Neural cell (in vitro differentiated cells): ENCODE measurements around the gene SAMMSON. TPM values are rescaled to one million over a fixed set of nuclear protein-coding genes. Genes with fewer than 3 reads are reported as not detected.

Experiments
- H2AFZ ChIP-seq: fragments of 200-600, 300-800 bp; sonication (generic), shearing (Covaris generic); 2 replicates; pipeline ENCODE4 v1.6.0; 2014; ENCODE audit warnings: low read depth, mild to moderate bottlenecking, antibody characterized with exemption, low read length, moderate library complexity
- H3F3A ChIP-seq: fragments of 200-600 bp; shearing (Covaris generic); 2 replicates; pipeline ENCODE4 v1.6.1; 2016; ENCODE audit warnings: mild to moderate bottlenecking, moderate library complexity, mixed read lengths, antibody characterized with exemption, low read length; ENCODE audit not compliant: insufficient read depth, poor library complexity, severe bottlenecking
- H3K27ac ChIP-seq: fragments of 200-600, 300-800 bp; sonication (generic), shearing (Covaris generic); 2 replicates; pipeline ENCODE4 v1.5.1; 2014; ENCODE audit warnings: mild to moderate bottlenecking, low read length, moderate library complexity
- H3K27me3 ChIP-seq: fragments of 300-800, 200-600 bp; sonication (generic), shearing (Covaris generic); 2 replicates; pipeline ENCODE4 v1.6.0; 2014; ENCODE audit warnings: mild to moderate bottlenecking, low read depth, low read length, moderate library complexity; ENCODE audit not compliant: insufficient read depth
- H3K36me3 ChIP-seq: fragments of 300-800, 200-600 bp; sonication (generic), shearing (Covaris generic); 2 replicates; pipeline ENCODE4 v1.5.1; 2014; ENCODE audit warnings: mild to moderate bottlenecking, antibody characterized with exemption, low read length, moderate library complexity; ENCODE audit not compliant: insufficient read depth
- H3K4me2 ChIP-seq: fragments of 300-800, 200-600 bp; sonication (generic), shearing (Covaris generic); 2 replicates; pipeline ENCODE4 v1.6.0; 2014; ENCODE audit warnings: mild to moderate bottlenecking, low read length
- H3K4me3 ChIP-seq: fragments of 300-800, 200-600 bp; sonication (generic), shearing (Covaris generic); 2 replicates; pipeline ENCODE4 v1.5.1; 2014; ENCODE audit warnings: mild to moderate bottlenecking, low read length, moderate library complexity
- H3K79me2 ChIP-seq: fragments of 200-600 bp; shearing (Covaris generic); replicated peaks from 2 replicates; pipeline ENCODE4 v1.6.0; 2014; ENCODE audit warnings: mild to moderate bottlenecking, low read length, moderate library complexity; ENCODE audit not compliant: insufficient read depth
- H3K9ac ChIP-seq: fragments of 300-800, 200-600 bp; sonication (generic), shearing (Covaris generic); 2 replicates; pipeline ENCODE4 v1.6.1; 2016; ENCODE audit warnings: mild to moderate bottlenecking, low read length, mixed read lengths
- H3K9me2 ChIP-seq: fragments of 200-600 bp; shearing (Covaris generic); 2 replicates; pipeline ENCODE4 v1.6.1; 2016; ENCODE audit warnings: mild to moderate bottlenecking, low read length, mixed read lengths; ENCODE audit not compliant: insufficient read depth
- H3K9me3 ChIP-seq: fragments of 200-600, 300-800 bp; sonication (generic), shearing (Covaris generic); 2 replicates; pipeline ENCODE4 v1.6.1; 2016; ENCODE audit warnings: mild to moderate bottlenecking, mixed run types, low read length, moderate library complexity, mixed read lengths
- H4K20me1 ChIP-seq: fragments of 200-600 bp; shearing (Covaris generic); 2 replicates; pipeline ENCODE4 v1.6.1; 2016; ENCODE audit warnings: mild to moderate bottlenecking, mixed run types; ENCODE audit not compliant: insufficient read depth
- EP300 ChIP-seq: fragments of 450-650 bp; conservative IDR thresholded peaks from 2 replicates; pipeline ENCODE4 v1.6.1; 2014; ENCODE audit warnings: antibody characterized with exemption, mild to moderate bottlenecking, moderate library complexity; ENCODE audit not compliant: poor library complexity, severe bottlenecking
- EZH2 ChIP-seq: fragments of 200-600, 300-800 bp; shearing (Covaris generic), sonication (generic); IDR thresholded peaks from 2 replicates; pipeline ENCODE4 v1.6.1; 2014; ENCODE audit warnings: antibody characterized with exemption, low read length, borderline replicate concordance, mild to moderate bottlenecking; ENCODE audit not compliant: insufficient read depth, poor library complexity, severe bottlenecking
- MXI1 ChIP-seq: fragments of 450-650 bp; conservative IDR thresholded peaks from 2 replicates; pipeline ENCODE4 v1.6.1; 2014; ENCODE audit warnings: antibody characterized with exemption, mild to moderate bottlenecking; ENCODE audit not compliant: poor library complexity, severe bottlenecking
- POLR2AphosphoS5 ChIP-seq: IDR thresholded peaks from 2 replicates; pipeline ENCODE4 v1.6.1; 2012
- RAD21 ChIP-seq: fragments of 450-650 bp; conservative IDR thresholded peaks from 2 replicates; pipeline ENCODE4 v1.6.1; 2014; ENCODE audit warnings: antibody characterized with exemption, mild to moderate bottlenecking, moderate library complexity
- SMC3 ChIP-seq: fragments of 450-650 bp; conservative IDR thresholded peaks from 2 replicates; pipeline ENCODE4 v1.6.1; 2014; ENCODE audit warnings: antibody characterized with exemption, mild to moderate bottlenecking, moderate library complexity; ENCODE audit not compliant: poor library complexity
- TAF1 ChIP-seq: IDR thresholded peaks from 2 replicates; pipeline ENCODE4 v1.6.1; 2012; ENCODE audit warnings: low read depth
- polyA plus RNA-seq: library from polyadenylated mRNA; depleted of rRNA; stranded (reverse); fragments of >200 nt; gene quantifications from 2 replicates; pipeline ENCODE4 v1.2.3, GENCODE V29; 2014
- TF ChIP-seq, protein P1 (sequence below): fragments of 450-650 bp; IDR thresholded peaks from 2 replicates; pipeline ENCODE4 v1.5.1; 2014; ENCODE audit warnings: antibody characterized with exemption, mild to moderate bottlenecking, moderate library complexity; ENCODE audit not compliant: poor library complexity, severe bottlenecking
- TF ChIP-seq, protein P2 (sequence below): IDR thresholded peaks from 2 replicates; pipeline ENCODE4 v1.6.1; 2012; ENCODE audit warnings: borderline replicate concordance

The SAMMSON gene
- polyA plus RNA-seq, 1 donor from 2014 or later = not detected

DNA sequence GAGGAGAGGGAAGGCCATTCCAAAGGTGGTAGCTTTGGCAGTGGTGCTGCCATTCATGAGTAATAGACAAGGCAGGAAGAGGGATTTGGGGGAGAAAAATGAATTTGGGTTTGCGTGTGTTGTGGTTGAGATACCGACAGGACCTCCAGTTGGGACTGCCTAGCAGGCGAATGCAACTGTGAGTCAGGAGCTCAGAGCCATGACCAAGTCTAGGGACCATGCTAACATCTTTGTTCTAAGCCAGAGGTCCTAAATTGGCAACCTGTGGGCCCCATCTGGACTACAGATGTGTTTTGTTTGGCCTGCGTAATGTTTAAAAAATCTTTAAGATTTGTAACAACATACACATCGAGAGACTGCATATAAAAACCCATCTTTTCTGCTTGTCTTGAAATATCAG lies 61.6 kb downstream of the SAMMSON start:
- H3K4me2 ChIP-seq = no peak overlapping the region
- H3F3A ChIP-seq = no peaks in the 10 kb centered on the region
- TF ChIP-seq TAF1 (no peak), EZH2 (no peak), SMC3 (no peak), POLR2AphosphoS5 (no peak), MXI1 (no peak), RAD21 (no peak), EP300 (no peak)
- TF ChIP-seq, protein P1, sequence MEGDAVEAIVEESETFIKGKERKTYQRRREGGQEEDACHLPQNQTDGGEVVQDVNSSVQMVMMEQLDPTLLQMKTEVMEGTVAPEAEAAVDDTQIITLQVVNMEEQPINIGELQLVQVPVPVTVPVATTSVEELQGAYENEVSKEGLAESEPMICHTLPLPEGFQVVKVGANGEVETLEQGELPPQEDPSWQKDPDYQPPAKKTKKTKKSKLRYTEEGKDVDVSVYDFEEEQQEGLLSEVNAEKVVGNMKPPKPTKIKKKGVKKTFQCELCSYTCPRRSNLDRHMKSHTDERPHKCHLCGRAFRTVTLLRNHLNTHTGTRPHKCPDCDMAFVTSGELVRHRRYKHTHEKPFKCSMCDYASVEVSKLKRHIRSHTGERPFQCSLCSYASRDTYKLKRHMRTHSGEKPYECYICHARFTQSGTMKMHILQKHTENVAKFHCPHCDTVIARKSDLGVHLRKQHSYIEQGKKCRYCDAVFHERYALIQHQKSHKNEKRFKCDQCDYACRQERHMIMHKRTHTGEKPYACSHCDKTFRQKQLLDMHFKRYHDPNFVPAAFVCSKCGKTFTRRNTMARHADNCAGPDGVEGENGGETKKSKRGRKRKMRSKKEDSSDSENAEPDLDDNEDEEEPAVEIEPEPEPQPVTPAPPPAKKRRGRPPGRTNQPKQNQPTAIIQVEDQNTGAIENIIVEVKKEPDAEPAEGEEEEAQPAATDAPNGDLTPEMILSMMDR = no peak
- TF ChIP-seq, protein P2, sequence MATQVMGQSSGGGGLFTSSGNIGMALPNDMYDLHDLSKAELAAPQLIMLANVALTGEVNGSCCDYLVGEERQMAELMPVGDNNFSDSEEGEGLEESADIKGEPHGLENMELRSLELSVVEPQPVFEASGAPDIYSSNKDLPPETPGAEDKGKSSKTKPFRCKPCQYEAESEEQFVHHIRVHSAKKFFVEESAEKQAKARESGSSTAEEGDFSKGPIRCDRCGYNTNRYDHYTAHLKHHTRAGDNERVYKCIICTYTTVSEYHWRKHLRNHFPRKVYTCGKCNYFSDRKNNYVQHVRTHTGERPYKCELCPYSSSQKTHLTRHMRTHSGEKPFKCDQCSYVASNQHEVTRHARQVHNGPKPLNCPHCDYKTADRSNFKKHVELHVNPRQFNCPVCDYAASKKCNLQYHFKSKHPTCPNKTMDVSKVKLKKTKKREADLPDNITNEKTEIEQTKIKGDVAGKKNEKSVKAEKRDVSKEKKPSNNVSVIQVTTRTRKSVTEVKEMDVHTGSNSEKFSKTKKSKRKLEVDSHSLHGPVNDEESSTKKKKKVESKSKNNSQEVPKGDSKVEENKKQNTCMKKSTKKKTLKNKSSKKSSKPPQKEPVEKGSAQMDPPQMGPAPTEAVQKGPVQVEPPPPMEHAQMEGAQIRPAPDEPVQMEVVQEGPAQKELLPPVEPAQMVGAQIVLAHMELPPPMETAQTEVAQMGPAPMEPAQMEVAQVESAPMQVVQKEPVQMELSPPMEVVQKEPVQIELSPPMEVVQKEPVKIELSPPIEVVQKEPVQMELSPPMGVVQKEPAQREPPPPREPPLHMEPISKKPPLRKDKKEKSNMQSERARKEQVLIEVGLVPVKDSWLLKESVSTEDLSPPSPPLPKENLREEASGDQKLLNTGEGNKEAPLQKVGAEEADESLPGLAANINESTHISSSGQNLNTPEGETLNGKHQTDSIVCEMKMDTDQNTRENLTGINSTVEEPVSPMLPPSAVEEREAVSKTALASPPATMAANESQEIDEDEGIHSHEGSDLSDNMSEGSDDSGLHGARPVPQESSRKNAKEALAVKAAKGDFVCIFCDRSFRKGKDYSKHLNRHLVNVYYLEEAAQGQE = no peak
- no peak overlapping the region for H3K27ac ChIP-seq
- H3K27me3 ChIP-seq = no peaks in the 10 kb centered on the region
- H3K9me3 ChIP-seq = no peaks in the 10 kb centered on the region
- H3K4me3 ChIP-seq = no peak overlapping the region
- no peaks in the 10 kb centered on the region for H3K36me3 ChIP-seq
- H3K79me2 ChIP-seq = no peaks in the 10 kb centered on the region
- no peaks in the 10 kb centered on the region for H4K20me1 ChIP-seq
- H3K9me2 ChIP-seq = no peaks in the 10 kb centered on the region
- no peak overlapping the region for H3K9ac ChIP-seq
- no peak overlapping the region for H2AFZ ChIP-seq

DNA sequence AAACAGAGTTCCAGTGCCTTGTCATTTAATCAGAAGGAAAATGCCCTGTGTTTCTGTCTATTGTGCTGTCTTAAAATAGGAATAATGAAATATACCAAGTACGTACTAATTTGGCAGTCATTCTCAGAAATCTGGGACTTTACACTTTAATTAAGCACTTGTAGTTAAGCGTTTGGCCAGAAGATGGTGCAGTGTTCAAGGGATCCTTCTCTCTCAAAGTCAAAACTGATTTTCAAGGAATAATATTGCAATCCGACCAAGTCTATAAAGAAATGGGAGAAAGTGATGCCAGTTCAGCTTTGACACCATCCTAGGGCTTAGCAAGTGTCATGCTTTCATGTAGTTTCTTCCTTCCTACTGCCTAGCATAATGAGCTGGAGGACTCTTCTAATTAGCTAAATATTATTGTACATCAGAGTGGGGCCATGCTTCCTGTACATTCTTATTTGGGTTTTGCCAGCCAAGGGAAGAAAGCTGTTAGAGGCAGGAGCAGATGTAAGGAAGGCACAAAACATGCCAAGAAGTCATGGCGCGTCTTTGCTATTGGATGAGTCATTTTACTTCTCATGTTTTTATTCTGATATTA lies 64.8 kb downstream of the SAMMSON start:
- Histone ChIP-seq H3F3A (no peaks in the 10 kb centered on the region), H2AFZ (no peak overlapping the region), H3K27ac (no peak overlapping the region), H4K20me1 (no peaks in the 10 kb centered on the region), H3K27me3 (no peaks in the 10 kb centered on the region), H3K9me3 (no peaks in the 10 kb centered on the region), H3K4me3 (no peak overlapping the region), H3K79me2 (no peaks in the 10 kb centered on the region), H3K9ac (no peak overlapping the region), H3K4me2 (no peak overlapping the region), H3K36me3 (no peaks in the 10 kb centered on the region), H3K9me2 (no peaks in the 10 kb centered on the region)
- TF ChIP-seq RAD21 (peak; percentile 90), POLR2AphosphoS5 (no peak), SMC3 (peak; percentile 90), EZH2 (no peak), TAF1 (no peak), MXI1 (peak; percentile 12), EP300 (no peak)
- TF ChIP-seq, protein P1 = peak; percentile 88
- TF ChIP-seq, protein P2 = no peak
